Neural cell (in vitro differentiated cells): ENCODE measurements around the gene VWA8. TPM values are rescaled to one million over a fixed set of nuclear protein-coding genes. Genes with fewer than 3 reads are reported as not detected.

Experiments
- H2AFZ ChIP-seq: fragments of 200-600, 300-800 bp; sonication (generic), shearing (Covaris generic); 2 replicates; pipeline ENCODE4 v1.6.0; 2014; ENCODE audit warnings: low read depth, mild to moderate bottlenecking, antibody characterized with exemption, low read length, moderate library complexity
- H3F3A ChIP-seq: fragments of 200-600 bp; shearing (Covaris generic); 2 replicates; pipeline ENCODE4 v1.6.1; 2016; ENCODE audit warnings: mild to moderate bottlenecking, moderate library complexity, mixed read lengths, antibody characterized with exemption, low read length; ENCODE audit not compliant: insufficient read depth, poor library complexity, severe bottlenecking
- H3K27ac ChIP-seq: fragments of 200-600, 300-800 bp; sonication (generic), shearing (Covaris generic); 2 replicates; pipeline ENCODE4 v1.5.1; 2014; ENCODE audit warnings: mild to moderate bottlenecking, low read length, moderate library complexity
- H3K27me3 ChIP-seq: fragments of 300-800, 200-600 bp; sonication (generic), shearing (Covaris generic); 2 replicates; pipeline ENCODE4 v1.6.0; 2014; ENCODE audit warnings: mild to moderate bottlenecking, low read depth, low read length, moderate library complexity; ENCODE audit not compliant: insufficient read depth
- H3K36me3 ChIP-seq: fragments of 300-800, 200-600 bp; sonication (generic), shearing (Covaris generic); 2 replicates; pipeline ENCODE4 v1.5.1; 2014; ENCODE audit warnings: mild to moderate bottlenecking, antibody characterized with exemption, low read length, moderate library complexity; ENCODE audit not compliant: insufficient read depth
- H3K4me2 ChIP-seq: fragments of 300-800, 200-600 bp; sonication (generic), shearing (Covaris generic); 2 replicates; pipeline ENCODE4 v1.6.0; 2014; ENCODE audit warnings: mild to moderate bottlenecking, low read length
- H3K4me3 ChIP-seq: fragments of 300-800, 200-600 bp; sonication (generic), shearing (Covaris generic); 2 replicates; pipeline ENCODE4 v1.5.1; 2014; ENCODE audit warnings: mild to moderate bottlenecking, low read length, moderate library complexity
- H3K79me2 ChIP-seq: fragments of 200-600 bp; shearing (Covaris generic); replicated peaks from 2 replicates; pipeline ENCODE4 v1.6.0; 2014; ENCODE audit warnings: mild to moderate bottlenecking, low read length, moderate library complexity; ENCODE audit not compliant: insufficient read depth
- H3K9ac ChIP-seq: fragments of 300-800, 200-600 bp; sonication (generic), shearing (Covaris generic); 2 replicates; pipeline ENCODE4 v1.6.1; 2016; ENCODE audit warnings: mild to moderate bottlenecking, low read length, mixed read lengths
- H3K9me2 ChIP-seq: fragments of 200-600 bp; shearing (Covaris generic); 2 replicates; pipeline ENCODE4 v1.6.1; 2016; ENCODE audit warnings: mild to moderate bottlenecking, low read length, mixed read lengths; ENCODE audit not compliant: insufficient read depth
- H3K9me3 ChIP-seq: fragments of 200-600, 300-800 bp; sonication (generic), shearing (Covaris generic); 2 replicates; pipeline ENCODE4 v1.6.1; 2016; ENCODE audit warnings: mild to moderate bottlenecking, mixed run types, low read length, moderate library complexity, mixed read lengths
- H4K20me1 ChIP-seq: fragments of 200-600 bp; shearing (Covaris generic); 2 replicates; pipeline ENCODE4 v1.6.1; 2016; ENCODE audit warnings: mild to moderate bottlenecking, mixed run types; ENCODE audit not compliant: insufficient read depth
- EP300 ChIP-seq: fragments of 450-650 bp; conservative IDR thresholded peaks from 2 replicates; pipeline ENCODE4 v1.6.1; 2014; ENCODE audit warnings: antibody characterized with exemption, mild to moderate bottlenecking, moderate library complexity; ENCODE audit not compliant: poor library complexity, severe bottlenecking
- EZH2 ChIP-seq: fragments of 200-600, 300-800 bp; shearing (Covaris generic), sonication (generic); IDR thresholded peaks from 2 replicates; pipeline ENCODE4 v1.6.1; 2014; ENCODE audit warnings: antibody characterized with exemption, low read length, borderline replicate concordance, mild to moderate bottlenecking; ENCODE audit not compliant: insufficient read depth, poor library complexity, severe bottlenecking
- MXI1 ChIP-seq: fragments of 450-650 bp; conservative IDR thresholded peaks from 2 replicates; pipeline ENCODE4 v1.6.1; 2014; ENCODE audit warnings: antibody characterized with exemption, mild to moderate bottlenecking; ENCODE audit not compliant: poor library complexity, severe bottlenecking
- POLR2AphosphoS5 ChIP-seq: IDR thresholded peaks from 2 replicates; pipeline ENCODE4 v1.6.1; 2012
- RAD21 ChIP-seq: fragments of 450-650 bp; conservative IDR thresholded peaks from 2 replicates; pipeline ENCODE4 v1.6.1; 2014; ENCODE audit warnings: antibody characterized with exemption, mild to moderate bottlenecking, moderate library complexity
- SMC3 ChIP-seq: fragments of 450-650 bp; conservative IDR thresholded peaks from 2 replicates; pipeline ENCODE4 v1.6.1; 2014; ENCODE audit warnings: antibody characterized with exemption, mild to moderate bottlenecking, moderate library complexity; ENCODE audit not compliant: poor library complexity
- TAF1 ChIP-seq: IDR thresholded peaks from 2 replicates; pipeline ENCODE4 v1.6.1; 2012; ENCODE audit warnings: low read depth
- polyA plus RNA-seq: library from polyadenylated mRNA; depleted of rRNA; stranded (reverse); fragments of >200 nt; gene quantifications from 2 replicates; pipeline ENCODE4 v1.2.3, GENCODE V29; 2014
- TF ChIP-seq, protein P1 (sequence below): fragments of 450-650 bp; IDR thresholded peaks from 2 replicates; pipeline ENCODE4 v1.5.1; 2014; ENCODE audit warnings: antibody characterized with exemption, mild to moderate bottlenecking, moderate library complexity; ENCODE audit not compliant: poor library complexity, severe bottlenecking
- TF ChIP-seq, protein P2 (sequence below): IDR thresholded peaks from 2 replicates; pipeline ENCODE4 v1.6.1; 2012; ENCODE audit warnings: borderline replicate concordance

Gene VWA8
- polyA plus RNA-seq, 1 donor from 2014 or later = 3.6 TPM

DNA sequence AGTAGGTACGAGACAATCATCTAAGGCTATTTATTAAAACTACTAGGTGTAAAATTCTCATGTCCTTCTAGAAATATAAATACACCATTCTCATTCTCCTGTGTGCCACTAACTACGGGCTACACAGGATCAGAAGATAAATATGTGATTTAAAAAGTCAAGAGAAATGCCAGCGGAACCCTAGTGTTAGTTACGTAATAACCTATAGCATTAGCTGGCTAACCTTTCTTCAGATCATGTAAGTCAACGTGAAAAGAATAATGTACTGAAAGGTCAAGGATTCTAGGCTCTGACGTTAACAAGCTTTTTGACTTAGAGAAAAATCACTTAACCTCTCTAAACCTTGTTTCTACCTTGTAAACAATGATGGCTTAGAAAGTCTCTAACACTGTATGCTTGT, 381.7 kb downstream of the VWA8 start:
- Histone ChIP-seq H3K27ac (no peak overlapping the region), H3K9me2 (no peaks in the 10 kb centered on the region), H3K4me3 (no peak overlapping the region), H3K4me2 (no peak overlapping the region), H4K20me1 (no peaks in the 10 kb centered on the region), H3F3A (no peaks in the 10 kb centered on the region), H3K79me2 (no peaks in the 10 kb centered on the region), H2AFZ (no peak overlapping the region), H3K36me3 (no peaks in the 10 kb centered on the region), H3K9ac (no peak overlapping the region), H3K27me3 (no peaks in the 10 kb centered on the region), H3K9me3 (no peaks in the 10 kb centered on the region)
- TF ChIP-seq SMC3 = no peak
- TF ChIP-seq, protein P1, sequence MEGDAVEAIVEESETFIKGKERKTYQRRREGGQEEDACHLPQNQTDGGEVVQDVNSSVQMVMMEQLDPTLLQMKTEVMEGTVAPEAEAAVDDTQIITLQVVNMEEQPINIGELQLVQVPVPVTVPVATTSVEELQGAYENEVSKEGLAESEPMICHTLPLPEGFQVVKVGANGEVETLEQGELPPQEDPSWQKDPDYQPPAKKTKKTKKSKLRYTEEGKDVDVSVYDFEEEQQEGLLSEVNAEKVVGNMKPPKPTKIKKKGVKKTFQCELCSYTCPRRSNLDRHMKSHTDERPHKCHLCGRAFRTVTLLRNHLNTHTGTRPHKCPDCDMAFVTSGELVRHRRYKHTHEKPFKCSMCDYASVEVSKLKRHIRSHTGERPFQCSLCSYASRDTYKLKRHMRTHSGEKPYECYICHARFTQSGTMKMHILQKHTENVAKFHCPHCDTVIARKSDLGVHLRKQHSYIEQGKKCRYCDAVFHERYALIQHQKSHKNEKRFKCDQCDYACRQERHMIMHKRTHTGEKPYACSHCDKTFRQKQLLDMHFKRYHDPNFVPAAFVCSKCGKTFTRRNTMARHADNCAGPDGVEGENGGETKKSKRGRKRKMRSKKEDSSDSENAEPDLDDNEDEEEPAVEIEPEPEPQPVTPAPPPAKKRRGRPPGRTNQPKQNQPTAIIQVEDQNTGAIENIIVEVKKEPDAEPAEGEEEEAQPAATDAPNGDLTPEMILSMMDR = no peak
- TF ChIP-seq RAD21 = no peak
- TF ChIP-seq EZH2 = no peak
- TF ChIP-seq, protein P2, sequence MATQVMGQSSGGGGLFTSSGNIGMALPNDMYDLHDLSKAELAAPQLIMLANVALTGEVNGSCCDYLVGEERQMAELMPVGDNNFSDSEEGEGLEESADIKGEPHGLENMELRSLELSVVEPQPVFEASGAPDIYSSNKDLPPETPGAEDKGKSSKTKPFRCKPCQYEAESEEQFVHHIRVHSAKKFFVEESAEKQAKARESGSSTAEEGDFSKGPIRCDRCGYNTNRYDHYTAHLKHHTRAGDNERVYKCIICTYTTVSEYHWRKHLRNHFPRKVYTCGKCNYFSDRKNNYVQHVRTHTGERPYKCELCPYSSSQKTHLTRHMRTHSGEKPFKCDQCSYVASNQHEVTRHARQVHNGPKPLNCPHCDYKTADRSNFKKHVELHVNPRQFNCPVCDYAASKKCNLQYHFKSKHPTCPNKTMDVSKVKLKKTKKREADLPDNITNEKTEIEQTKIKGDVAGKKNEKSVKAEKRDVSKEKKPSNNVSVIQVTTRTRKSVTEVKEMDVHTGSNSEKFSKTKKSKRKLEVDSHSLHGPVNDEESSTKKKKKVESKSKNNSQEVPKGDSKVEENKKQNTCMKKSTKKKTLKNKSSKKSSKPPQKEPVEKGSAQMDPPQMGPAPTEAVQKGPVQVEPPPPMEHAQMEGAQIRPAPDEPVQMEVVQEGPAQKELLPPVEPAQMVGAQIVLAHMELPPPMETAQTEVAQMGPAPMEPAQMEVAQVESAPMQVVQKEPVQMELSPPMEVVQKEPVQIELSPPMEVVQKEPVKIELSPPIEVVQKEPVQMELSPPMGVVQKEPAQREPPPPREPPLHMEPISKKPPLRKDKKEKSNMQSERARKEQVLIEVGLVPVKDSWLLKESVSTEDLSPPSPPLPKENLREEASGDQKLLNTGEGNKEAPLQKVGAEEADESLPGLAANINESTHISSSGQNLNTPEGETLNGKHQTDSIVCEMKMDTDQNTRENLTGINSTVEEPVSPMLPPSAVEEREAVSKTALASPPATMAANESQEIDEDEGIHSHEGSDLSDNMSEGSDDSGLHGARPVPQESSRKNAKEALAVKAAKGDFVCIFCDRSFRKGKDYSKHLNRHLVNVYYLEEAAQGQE = no peak
- TF ChIP-seq EP300 = no peak
- TF ChIP-seq TAF1 = no peak
- TF ChIP-seq POLR2AphosphoS5 = no peak
- TF ChIP-seq MXI1 = no peak

DNA sequence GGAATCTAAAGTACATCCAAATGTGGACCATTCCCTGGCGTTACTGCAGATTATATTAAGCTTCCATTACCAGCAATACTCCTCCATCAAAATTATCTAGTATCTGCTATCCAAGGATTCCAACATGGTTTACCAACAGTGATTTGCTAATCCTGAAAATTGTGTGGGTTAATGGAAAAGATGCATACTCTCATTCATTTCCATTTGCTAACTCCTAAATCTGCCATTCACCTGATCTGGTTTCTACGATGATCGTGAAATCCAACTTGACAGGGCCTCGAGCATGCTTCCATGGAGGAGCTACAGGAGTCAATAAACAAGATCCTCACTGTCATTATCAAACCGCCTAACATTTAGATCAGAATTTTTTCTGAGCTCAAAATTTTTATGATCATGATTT, 382.5 kb downstream of the VWA8 start:
- H3K4me2 ChIP-seq = no peak overlapping the region
- H3K9me3 ChIP-seq = no peaks in the 10 kb centered on the region
- H3F3A ChIP-seq = no peaks in the 10 kb centered on the region
- H3K79me2 ChIP-seq = no peaks in the 10 kb centered on the region
- no peaks in the 10 kb centered on the region for H3K9me2 ChIP-seq
- H3K27ac ChIP-seq = no peak overlapping the region
- H3K27me3 ChIP-seq = no peaks in the 10 kb centered on the region
- no peak overlapping the region for H3K9ac ChIP-seq
- H4K20me1 ChIP-seq = no peaks in the 10 kb centered on the region
- no peak overlapping the region for H3K4me3 ChIP-seq
- H3K36me3 ChIP-seq = no peaks in the 10 kb centered on the region
- H2AFZ ChIP-seq = no peak overlapping the region
- no peak for TF ChIP-seq SMC3
- TF ChIP-seq EZH2 = no peak
- TF ChIP-seq, protein P2 = no peak
- no peak for TF ChIP-seq RAD21
- TF ChIP-seq TAF1 = no peak
- no peak for TF ChIP-seq POLR2AphosphoS5
- TF ChIP-seq MXI1 = no peak
- TF ChIP-seq EP300 = no peak
- TF ChIP-seq, protein P1 = no peak
